GM19438 (cell line): Measurements from ENCODE around the gene GAS6.
"Not testable (repeated sequence)": the region's sequence is repeated elsewhere in the genome, so short reads cannot be mapped to it uniquely, and the experiment has no call there.

Experiments used
- ATAC-seq: cut with Tn5 transposase; IDR thresholded peaks from one replicate; pipeline ENCODE4 v1.9.1; 2021; ENCODE audit warnings: low read depth; ENCODE audit not compliant: unreplicated experiment

The GAS6 gene

DNA sequence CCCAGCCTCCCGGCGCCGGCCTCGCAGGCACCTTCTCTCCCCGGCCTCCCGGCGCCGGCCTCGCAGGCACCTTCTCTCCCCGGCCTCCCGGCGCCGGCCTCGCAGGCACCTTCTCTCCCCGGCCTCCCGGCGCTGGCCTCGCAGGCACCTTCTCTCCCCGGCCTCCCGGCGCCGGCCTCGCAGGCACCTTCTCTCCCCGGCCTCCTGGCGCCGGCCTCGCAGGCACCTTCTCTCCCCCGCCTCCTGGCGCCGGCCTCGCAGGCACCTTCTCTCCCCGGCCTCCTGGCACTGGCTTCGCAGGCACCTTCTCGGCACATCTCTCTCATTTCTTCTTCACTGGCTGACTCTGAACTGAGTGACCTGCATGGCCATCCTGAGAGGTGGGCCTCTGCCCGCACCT lies 37.4 kb downstream of the GAS6 start:
- not testable (repeated sequence) for ATAC-seq

DNA sequence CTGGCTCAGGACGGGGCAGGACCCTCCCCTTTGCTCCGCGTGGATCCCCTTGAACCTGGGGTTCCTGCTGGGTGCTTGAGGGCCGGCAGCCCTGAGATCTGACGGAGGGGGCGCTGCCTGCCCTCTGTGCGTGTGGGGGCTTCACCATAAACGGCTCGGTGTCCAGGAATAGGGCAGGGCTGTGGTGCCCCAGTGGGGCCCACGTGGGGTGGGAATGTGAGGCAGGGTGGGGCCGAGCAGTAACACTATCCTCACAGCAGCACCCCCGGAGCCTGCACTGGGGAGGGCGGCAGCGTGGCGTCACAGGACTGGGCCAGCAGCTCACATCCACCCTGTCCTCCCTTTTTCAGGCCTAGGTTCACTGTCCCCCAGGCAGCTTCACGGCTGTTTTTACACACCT lies 38.0 kb downstream of the GAS6 start:
- no peak for ATAC-seq

DNA sequence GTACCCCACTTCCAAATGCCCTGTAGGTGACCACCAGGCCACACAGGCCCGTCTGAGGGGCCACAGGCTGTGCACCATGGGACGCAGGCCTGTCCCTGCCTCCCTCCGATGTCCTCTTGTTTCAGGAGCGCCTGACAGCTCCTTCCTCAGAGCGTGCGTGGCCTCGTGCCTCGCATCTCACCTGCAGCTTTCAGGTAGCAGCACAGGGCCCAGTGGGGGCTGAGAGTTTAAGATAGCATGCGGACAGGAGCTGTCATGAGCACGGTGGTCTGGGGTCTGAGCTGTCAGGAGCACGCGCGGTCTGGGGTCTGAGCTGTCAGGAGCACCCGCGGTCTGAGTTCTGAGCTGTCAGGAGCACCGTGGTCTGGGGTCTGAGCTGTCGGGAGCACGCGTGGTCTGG lies 40.1 kb downstream of the GAS6 start:
- no peak for ATAC-seq

DNA sequence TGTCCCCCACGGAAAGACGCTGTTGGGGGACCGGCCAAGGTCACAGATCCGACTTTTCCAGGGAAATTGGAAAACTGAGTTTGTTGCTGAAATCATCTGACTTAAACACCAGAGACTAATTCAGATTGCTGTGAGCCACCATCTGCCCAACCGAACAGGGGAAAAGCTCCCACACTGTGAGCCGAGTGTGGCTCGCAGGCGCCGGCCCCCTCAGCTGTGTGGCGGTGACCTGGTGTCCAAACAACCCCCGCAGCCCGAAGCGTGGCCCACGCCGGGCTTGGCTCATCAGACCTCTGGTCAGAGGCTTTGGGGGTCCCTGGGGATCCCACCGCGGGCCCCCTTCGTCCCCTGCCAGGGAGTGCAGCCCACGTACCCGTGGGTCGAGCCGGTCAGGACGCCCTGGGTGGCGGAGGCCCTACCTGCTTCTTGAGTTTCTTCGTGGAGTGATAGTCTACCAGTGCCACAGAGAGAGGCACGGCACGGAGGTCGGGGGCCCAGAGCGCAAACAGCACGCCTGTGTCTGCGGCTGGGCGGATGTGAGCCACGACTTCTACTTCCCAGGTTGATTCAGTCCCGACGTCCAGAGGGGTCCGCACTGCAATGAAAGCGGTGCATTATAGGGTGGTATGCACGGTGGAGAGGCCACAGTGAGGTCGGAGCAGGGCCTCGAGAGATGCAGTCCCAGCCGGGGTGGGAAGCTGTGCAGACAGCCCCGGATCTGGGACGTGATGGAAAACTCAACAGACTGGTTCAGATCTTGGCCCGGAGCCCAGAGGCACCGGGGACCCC lies 40.7 kb downstream of the GAS6 start:
- no peak for ATAC-seq

DNA sequence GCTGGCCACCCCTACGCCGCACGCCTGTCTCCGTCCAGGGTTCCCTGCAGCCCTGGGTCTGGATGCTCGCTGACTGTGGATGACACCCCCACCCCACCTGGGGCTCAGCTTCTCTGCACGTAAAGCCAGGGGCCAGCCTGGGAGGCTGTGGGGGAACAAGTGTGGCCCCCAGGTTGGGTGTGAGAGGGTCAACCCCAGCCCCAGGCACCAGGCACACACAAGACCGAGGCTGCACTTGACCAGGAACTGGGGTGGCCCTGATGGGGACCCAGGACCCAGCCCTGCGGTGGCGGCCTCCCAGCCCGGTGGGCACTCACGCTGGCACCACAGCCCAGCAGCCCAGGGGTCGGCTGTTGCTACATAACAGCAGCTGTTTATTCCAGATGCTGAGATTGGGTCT lies 41.6 kb downstream of the GAS6 start:
- no peak for ATAC-seq

DNA sequence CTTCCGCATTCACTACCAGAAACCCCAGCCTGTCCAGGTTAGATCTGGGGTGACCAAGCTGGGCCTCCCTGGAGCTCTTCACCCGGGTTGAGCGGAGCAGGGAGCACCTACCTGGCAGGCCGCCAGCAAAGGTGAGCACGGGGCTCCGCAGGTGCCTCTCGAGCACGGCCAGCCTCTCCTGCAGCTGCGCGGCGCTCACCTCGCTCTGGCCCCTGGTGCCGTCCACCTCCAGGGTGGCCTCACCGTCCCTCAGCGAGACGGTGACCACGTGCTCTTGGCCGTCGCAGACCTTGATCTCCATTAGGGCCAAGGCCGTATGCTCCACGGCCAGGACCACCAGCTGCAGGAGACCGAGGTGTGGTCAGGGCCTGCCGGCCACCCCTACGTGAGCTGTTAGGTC lies 42.0 kb downstream of the GAS6 start:
- ATAC-seq = no peak

DNA sequence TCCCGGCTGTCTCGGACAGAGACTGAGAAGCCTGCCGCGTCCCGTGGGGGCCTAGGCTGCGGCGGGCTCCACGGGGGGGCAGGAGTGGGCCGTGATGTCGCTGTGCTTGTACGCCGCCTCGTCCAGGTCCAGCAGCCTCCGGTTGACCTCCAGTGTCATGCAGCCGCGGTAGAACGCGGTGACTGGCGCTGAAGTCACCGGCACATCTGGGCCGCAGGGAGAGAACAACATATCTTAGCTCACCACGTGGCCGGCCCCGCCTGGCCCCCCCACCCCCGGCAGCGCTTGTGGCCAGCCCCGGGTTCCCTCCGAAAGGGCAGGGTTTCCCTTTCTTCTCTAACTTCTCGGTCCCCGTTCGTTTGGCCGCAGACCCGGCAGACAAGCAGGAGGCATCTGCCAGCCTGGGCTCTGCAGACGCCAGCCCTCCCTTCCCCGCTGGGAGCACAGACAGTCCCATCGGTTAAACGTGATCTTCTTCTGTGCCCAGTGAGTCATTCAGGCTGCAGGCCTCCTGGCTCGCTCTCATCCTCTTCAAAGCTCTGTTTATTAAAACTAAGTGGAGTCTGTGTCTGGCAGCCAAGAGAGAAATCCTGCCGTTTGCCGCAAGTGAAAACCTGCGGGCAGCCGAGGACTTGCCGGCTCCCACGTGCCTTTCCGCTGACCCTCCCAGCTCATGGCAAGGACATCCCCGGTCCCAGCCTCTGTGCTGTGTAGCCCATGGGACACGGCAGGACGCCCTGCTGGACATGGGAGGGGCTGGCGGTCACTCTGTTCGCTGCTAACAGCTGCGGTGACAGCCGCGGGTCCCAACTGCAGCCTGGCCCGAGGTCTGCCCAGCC lies 42.8 kb downstream of the GAS6 start:
- ATAC-seq = no peak

DNA sequence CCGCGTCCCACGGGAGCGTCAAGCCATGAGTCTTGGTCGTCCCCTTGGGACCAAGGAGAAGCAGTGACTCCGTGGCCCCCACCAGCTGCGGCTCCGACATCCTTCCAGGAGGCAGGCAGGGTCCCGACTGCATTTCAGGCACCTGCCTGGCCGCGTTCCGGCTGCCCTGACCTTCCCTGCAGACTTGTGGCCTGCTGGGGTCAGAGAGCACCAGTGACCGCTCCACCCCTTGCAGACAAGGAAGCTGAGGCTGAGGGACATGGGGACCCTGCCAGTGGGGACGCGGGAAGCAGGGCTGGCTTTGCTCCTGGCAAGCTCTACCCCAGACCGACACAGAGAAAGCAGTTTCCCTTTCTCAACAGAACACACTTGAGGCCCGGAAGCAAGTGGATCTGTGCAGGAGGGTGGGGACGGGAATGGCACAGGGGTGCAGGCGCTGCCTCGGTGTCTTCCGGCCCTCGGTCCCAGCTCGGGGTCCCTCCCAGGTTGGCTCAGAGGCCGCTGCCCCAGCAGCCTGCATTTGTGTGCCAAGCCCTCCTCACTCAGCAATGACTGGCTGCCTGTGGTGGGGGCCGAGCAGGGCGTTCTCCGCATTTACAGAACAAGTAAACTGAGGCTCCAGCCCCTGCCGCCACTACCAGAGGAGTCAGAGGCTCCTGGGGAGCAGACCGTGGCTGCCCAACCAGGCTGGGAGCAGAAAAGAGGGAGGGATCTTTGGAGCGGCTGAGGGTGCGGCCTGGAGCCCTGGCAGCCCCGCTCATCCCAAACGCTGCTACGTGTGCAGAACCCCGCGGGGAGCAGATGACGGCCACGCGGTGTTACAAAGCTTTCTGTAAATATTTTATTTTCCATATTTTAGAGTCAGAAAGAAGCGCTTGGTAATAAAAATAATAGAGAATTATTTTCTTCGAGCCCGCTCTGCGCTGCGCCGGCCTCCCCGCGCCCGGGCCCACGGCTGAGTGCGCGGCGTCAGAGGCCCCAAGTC lies 43.9 kb downstream of the GAS6 start:
- no peak for ATAC-seq

DNA sequence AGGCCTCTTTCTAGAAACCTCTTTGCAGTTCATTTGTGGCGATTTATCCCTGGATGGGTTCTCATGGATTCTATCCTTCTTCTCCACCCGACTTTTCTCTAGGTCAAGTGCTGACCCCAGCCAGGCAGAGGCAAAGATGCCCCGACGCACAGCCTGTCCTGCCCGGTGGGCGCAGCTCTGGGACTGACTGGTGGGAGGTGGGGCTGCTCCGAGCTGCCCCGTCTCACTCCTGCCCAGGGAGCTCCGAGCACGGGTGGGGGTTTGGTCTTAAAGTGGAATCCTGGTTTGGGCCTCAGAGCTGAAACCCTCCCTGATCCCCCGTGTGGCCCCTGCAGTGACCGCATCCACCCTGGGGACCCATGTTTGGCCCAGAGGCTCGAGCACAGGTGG lies 44.5 kb downstream of the GAS6 start:
- no peak for ATAC-seq

DNA sequence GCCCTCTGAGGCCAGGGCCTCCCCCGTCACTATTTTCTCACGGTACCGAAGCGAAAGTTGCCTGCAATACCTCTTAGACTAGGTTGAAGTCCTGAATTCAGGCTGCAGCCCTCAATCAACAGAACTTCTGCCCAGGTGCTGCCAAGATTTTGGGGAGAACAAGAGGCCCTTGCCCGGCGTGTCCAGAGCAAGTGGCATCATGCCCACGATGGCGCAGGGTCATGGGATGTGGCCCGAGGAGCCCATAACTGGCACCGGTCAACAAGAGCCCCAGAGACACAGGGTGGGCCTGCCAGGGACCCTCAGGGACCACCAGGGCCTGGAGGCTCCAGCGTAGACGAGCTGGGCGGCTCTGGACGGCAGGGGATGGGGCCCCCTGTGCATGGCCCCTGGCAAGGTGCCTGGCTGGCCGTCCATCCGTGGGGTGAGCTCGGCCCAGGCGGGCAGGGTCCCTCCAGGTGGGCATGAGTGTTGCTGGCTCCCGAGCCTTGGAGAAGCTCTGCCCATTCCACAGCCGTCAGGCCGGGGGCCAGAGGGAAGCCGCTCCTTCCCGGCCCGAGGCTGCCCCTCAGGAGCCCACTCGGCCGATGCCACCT lies 45.1 kb downstream of the GAS6 start:
- no peak for ATAC-seq

DNA sequence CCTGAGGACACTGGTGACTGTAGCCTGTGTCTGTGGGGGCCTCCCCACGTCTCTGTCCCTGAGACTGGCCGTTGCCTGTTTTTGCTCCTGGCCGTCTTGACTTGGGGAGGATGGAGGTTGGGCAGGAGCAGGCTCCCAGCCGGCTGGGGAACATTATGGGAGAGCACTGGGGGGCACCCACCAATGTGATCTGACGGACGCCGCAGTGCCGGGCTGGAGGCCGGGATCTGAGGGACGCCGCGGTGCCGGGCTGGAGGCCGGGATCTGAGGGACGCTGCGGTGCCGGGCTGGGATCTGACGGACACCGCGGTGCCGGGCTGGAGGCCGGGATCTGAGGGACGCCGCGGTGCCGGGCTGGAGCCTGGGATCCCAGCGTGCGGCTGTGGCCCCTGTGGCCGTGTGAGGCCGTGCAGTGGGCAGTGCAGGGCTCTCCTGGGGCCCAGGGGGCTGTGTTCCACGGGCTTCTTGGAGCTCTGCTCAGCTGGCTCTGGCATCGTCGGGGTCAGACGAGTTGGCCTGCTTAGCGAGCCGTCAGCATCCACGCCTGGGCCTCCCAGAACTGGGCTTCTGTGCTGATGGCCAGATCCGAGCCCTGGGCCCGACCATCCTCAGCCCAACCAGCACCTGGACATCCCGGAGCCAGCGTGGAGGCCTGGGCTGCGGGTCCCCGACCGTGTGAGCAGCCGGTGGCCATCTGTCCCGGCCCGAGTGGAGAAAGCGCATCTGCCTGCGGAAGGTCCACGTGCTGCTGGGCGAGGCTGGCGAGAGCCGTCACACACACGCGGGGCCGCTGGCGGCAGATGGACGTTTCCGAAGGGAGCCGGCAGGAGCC lies 45.8 kb downstream of the GAS6 start:
- no peak for ATAC-seq

DNA sequence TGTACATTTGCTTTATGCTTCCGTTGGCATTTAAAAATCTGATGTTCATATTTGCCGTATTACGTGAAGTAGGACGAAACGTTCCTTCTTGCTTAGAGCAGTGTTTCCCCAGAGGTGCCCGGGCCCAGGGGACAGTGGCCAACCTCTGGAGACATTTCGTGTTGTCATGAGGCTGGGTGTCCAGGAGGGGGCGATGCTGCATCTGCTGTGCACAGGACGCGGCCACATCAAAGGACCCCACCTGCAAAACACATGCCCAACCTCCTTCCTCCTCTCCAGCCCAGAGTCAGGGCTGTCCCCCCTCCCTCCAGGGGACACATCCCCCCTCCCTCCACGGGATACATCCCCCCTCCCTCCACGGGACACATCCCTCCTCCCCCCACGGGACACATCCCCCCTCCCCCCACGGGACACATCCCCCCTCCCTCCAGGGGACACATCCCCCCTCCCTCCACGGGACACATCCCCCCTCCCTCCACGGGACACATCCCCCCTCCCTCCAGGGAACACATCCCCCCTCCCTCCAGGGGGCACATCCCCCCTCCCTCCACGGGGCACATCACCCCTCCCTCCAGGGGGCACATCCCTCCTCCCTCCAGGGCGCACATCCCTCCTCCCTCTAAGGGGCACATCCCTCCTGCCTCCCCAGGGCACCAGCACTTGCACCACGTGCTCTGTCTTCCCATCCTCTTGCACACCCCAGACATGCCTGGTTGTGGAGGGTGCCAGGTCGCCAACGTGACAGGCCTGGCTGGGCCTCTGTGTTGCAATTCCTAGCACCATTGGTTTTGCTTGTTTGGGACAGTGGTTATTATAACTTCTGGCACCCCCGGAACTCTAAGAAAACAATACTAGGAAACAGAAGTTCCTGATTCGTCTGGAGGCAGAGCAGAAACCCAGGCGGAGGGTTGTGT lies 46.7 kb downstream of the GAS6 start:
- no peak for ATAC-seq

DNA sequence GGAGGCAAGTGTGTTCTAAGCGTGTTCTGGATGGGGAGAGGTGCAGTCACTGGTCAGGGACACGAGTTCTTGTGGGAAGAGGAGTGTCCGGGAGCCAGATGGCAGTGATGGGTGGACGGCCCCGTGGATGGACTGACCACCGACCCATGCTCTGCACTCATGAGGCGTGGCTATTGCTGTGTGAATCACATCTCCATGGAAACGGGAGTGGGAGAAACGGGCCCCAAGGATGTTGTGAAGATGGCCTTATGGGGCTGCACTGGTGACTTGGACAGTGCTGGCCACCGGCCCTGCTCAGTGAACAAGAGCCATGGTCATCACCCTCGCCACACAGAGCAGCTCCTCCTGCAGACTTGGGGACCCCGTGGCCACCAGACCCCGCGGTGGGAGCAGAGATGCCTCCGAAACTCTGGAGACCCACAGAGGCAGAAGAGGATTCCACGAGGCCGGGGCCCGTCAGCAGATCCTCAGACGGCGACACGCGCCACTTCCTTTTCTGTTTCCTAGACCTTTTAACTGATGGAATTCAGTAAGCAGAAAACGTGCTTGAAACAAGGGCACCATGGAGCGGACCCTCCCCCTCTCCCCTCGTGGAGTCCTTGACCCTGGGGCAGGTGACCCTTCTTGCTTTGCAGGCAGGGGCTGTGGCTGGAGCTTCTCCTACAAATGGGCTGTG lies 47.5 kb downstream of the GAS6 start:
- ATAC-seq = no peak

DNA sequence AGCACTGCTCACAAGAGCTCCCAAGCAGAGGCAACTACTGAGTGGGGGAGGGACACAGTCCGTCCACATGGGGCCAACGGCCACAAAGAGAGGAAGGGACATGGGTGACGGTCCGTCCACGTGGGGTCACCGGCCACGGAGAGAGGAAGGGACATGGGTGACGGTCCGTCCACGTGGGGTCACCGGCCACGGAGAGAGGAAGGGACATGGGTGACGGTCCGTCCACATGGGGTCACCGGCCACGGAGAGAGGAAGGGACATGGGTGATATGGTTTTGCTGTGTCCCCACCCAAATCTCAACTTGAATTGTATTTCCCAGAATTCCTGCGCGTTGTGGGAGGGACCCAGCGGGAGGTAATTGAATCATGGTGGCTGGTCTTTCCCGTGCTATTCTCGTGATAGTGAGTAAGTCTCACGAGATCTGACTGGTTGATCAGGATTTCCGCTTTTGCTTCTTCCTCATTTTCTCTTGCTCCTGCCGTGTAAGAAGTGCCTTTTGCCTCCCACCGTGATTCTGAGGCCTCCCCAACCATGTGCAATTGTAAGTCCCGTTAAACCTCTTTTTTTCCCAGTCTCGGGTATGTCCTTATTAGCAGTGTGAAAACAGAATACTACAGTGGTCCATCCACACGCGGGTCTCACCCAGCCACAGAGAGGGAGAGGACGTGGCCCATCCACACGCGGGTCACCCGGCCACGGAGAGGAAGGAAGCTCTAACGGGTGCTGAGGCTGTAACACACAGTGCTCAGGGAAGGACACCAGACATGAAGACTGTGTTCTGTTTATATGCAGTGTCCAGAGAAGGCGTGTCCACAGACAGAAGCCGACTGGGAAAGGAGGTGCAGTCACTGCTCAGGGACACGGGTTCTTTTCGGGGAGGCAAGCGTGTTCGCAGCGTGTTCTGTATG lies 48.5 kb downstream of the GAS6 start:
- ATAC-seq = no peak

DNA sequence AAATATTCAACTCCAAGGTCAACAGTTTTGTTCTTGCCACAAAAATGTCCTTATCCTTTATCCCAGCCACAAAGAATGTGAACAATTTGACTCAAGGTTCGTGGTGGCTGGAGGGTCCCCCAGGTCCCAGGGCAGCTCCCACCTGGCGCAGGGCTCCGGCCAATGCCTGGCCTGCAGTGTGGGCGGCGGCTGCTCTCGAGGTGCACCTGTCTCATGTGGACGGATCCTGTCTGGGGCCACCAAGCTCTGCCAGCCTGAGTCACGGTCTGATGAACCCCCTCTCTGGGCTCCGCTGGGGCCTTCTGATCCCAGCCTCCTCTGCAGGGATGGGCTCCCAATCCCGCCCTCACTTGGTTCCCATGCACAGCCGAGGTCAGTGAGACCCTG lies 49.4 kb downstream of the GAS6 start:
- no peak for ATAC-seq

DNA sequence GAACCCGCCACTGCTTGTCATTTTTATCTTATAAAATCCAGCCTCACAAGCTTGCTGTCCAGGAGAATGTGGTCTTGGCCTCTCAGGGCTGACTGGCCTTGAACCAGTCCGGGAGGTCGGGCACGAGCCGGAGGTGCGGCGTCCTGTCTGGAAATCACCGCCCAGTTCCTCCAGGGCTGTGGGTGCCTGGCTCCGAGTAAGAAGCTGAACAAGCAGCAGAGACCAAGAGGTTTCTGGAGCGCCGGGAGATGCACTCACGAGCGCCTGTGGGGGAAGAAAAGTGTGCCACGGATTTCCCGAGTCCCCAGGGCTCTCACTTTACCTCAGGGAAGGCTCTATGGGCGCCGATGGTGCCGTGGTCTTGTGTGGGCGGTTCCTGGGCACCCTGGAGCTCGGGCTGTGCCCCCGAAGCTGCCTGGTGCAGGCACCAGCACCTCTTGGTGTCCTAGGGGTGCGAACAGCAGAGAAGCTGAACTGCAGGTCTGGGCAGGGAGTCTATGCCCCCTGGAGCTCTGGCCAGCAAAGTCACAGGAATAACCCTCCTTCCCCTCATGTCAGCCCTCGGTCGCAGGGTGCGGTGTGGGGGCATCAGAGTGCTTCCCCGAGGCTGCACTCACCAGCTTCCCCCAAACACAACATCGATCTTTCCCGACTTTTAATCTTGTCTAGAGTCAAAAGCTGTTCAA lies 50.0 kb downstream of the GAS6 start:
- no peak for ATAC-seq
